ENCODE measurements around the gene BMERB1.
A peak's percentile ranks its signal among the peaks of the same experiment; 100 is the strongest.
"Not testable (repeated sequence)": the region's sequence is repeated elsewhere in the genome, so short reads cannot be mapped to it uniquely, and the experiment has no call there.

BMERB1 gene

DNA sequence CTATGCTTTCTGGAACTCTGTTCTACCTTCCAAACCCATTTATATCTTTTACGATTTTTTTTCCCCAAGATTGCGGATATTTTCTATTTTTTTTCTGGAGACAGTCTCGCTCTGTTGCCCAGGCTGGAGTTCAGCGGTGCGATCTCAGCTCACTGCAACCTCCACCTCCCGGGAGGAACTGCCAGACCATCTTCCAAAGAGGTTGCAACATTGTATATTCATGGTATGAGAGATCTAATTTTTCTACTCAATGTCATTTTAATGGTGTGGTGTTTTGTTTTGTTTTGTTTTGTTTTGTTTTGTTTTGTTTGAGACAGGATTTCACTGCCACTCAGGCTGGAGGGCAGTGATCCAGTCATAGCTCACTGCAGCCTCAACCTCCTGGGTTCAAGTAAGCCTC lies 8.5 kb upstream of the BMERB1 start:
- no peaks in the 10 kb centered on the region for H3K27me3 ChIP-seq
- H3K9ac ChIP-seq, result no peak overlapping the region
- no peaks in the 10 kb centered on the region for H4K20me1 ChIP-seq
- H3K4me2 ChIP-seq, result peak overlapping the region; percentile 14
- TF ChIP-seq Cebpa-rat (IDR thresholded peaks at IDR 0.05), result no peak
- no peak overlapping the region for H3K27ac ChIP-seq
- H3K36me3 ChIP-seq, result no peaks in the 10 kb centered on the region
- no peaks in the 10 kb centered on the region for H3K9me3 ChIP-seq
- peaks cover 10% of the 10 kb centered on the region for H3K4me1 ChIP-seq
- no peak overlapping the region for H3K4me3 ChIP-seq

DNA sequence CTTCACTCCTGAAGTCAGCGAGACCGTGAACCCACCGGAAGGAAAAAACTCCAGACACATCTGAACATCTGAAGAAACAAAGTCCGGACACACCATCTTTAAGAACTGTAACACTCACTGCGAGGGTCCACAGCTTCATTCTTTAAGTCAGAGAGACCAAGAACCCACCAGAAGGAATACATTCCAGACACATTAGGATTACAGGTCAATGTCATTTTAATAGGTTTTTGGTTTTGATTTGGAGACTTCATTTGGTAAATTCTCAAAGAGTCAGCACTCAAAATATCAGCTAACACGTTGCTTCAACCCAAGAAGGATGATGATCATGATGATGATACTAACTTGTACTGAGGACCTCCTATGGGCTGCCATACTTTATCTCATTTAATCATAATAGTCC lies 7.6 kb upstream of the BMERB1 start:
- Histone ChIP-seq H3K36me3 (no peaks in the 10 kb centered on the region), H3K4me2 (no peak overlapping the region), H3K9me3 (no peaks in the 10 kb centered on the region), H3K4me3 (no peak overlapping the region), H3K27ac (no peak overlapping the region), H4K20me1 (no peaks in the 10 kb centered on the region), H3K9ac (no peak overlapping the region), H3K27me3 (no peaks in the 10 kb centered on the region), H3K4me1 (peaks cover 10% of the 10 kb centered on the region)
- TF ChIP-seq Cebpa-rat (IDR thresholded peaks at IDR 0.05), result no peak

DNA sequence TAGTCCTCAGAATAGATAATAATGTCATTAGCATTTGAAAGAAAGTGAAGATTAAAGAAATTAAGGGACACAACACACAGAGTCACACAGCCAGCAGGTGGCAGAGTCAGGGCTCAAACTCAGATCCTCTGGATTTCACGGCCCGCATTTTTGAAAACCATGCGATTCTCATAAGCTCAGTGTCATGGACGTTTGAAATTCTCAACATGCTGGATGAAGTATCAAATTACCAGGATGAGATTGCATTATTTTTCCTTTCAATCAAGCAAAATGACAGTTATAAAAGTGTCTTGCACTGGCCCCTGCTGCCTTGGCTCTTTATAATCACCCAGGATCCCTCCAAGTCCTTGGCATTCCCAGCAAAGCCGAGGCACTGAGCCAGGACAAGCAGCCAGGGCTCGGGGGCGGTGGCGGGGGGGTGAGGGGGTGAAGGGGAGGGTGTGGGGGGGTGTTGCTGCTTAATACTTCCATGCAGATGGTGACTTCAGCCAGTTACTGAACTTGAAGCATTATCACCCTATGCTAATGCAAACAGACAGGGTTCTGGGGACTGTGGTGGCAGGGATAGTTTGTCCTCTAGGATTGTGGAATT lies 6.6 kb upstream of the BMERB1 start:
- TF ChIP-seq Cebpa-rat (IDR thresholded peaks at IDR 0.05), result no peak
- Histone ChIP-seq H3K27me3 (peaks cover 2% of the 10 kb centered on the region; the same call in 1 of the 2 replicates), H3K4me1 (peaks cover 10% of the 10 kb centered on the region), H3K27ac (no peak overlapping the region), H3K4me2 (no peak overlapping the region), H3K9ac (no peak overlapping the region), H3K9me3 (no peaks in the 10 kb centered on the region), H3K36me3 (no peaks in the 10 kb centered on the region), H3K4me3 (no peak overlapping the region), H4K20me1 (no peaks in the 10 kb centered on the region)

DNA sequence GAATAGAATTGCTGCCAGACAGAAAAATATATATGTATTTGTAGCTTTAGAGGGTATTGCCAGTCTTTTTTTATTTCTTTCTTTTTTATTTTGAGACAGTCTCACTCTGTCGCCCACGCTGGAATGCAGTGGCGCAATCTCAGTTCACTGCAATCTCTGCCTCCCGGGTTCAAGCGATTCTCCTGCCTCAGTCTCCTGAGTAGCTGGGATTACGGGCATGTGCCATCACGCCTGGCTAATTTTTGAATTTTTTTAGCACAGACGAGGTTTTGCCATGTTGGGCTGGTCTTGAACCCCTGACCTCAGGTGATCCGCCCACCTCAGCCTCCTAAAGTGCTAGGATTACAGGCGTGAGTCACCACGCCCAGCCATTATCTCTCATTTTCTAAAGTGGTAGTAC lies 3.5 kb upstream of the BMERB1 start:
- not testable (repeated sequence) for H3K4me1 ChIP-seq, H3K9me3 ChIP-seq, H3K27ac ChIP-seq, H3K4me2 ChIP-seq, H3K36me3 ChIP-seq, H3K9ac ChIP-seq, H3K4me3 ChIP-seq
- Histone ChIP-seq H3K27me3 (peaks cover 34% of the 10 kb centered on the region), H4K20me1 (peaks cover 11% of the 10 kb centered on the region)

DNA sequence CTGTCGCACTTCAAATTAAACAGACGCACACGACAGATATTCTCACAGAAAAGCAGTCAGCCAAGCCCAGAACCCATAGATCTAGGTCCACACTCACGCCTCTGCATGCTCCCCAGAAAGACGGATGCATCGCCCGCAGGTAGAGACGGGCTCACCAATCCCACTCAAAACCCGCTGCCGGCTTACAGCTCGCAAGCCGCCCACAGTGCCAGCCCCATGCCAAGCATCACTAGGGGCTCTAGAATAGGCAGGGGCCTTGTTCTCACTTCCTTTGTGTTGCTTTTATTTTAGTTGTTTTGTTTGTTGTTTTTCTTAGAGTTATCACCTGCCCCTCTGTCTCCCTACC lies 336 bp upstream of the BMERB1 start:
- H3K9ac ChIP-seq, result no peak overlapping the region
- H3K27ac ChIP-seq, result no peak overlapping the region
- no peaks in the 10 kb centered on the region for H3K9me3 ChIP-seq
- H3K4me2 ChIP-seq, result peak overlapping the region; percentile 76
- H3K36me3 ChIP-seq, result no peaks in the 10 kb centered on the region
- H4K20me1 ChIP-seq, result peaks cover 12% of the 10 kb centered on the region
- H3K27me3 ChIP-seq, result peaks cover 46% of the 10 kb centered on the region
- peaks cover 4% of the 10 kb centered on the region; the same call in 1 of the 2 replicates for H3K4me1 ChIP-seq
- no peak for TF ChIP-seq Cebpa-rat (IDR thresholded peaks at IDR 0.05)
- H3K4me3 ChIP-seq, result peak overlapping the region; percentile 65

DNA sequence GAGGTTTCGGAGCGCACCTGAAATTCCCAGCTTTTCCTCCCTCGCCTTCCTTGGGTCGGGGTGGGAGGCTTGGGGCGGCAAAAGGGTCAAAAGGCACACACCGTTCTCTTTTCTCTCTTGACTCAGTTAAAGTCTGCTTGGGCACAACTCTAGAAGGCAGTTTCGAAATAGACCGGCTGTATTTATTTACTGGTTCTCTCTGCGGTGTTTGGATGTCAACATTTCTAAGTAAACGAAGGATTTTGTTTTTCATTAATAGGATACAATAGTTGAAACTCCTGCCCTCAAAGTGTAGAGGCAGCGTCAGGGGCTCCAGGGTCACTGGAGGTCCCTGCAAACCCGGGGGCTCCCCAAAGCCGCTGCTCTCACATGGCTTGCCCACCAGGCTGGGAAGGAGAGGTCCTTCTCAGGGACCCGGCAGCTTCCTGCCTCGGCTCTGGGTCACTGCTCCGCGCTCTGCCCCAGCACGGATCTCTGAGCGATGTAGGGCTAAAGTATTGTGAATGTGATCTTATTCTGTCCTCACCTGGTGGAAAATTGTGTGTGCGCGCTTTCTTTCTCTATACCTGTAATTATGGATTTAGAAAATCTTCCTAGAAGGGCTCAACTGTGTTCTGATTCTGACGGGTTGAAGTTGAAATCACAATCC lies 952 bp downstream of the BMERB1 start:
- Histone ChIP-seq H3K4me2 (peak overlapping the region; percentile 76), H3K9ac (no peak overlapping the region), H3K27ac (no peak overlapping the region), H3K36me3 (no peaks in the 10 kb centered on the region), H3K9me3 (no peaks in the 10 kb centered on the region), H3K4me1 (peaks cover 4% of the 10 kb centered on the region; the same call in 1 of the 2 replicates), H3K4me3 (peak overlapping the region; percentile 65), H4K20me1 (peaks cover 12% of the 10 kb centered on the region), H3K27me3 (peaks cover 46% of the 10 kb centered on the region)
- TF ChIP-seq Cebpa-rat (IDR thresholded peaks at IDR 0.05), result no peak

DNA sequence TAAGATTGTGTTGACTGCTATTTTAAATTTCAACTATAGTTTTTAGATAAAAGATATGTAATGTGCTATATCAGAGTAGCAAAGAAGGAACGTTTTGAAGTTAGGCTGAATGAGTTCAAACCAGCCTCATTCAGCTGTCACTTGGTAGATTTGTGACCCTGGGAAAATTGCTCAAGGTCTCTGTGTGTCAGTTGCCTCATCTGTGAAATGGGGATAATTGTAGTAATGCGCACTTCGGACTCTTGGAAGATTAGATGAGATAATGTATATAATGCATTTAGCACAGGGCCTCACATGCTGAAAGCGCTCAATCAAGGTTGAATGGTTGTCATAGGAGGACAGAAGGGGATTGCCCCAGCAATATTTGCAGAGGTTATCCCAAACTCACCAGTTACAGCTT lies 4.7 kb downstream of the BMERB1 start:
- Histone ChIP-seq H3K27me3 (peaks cover 30% of the 10 kb centered on the region), H3K36me3 (no peaks in the 10 kb centered on the region), H4K20me1 (peaks cover 12% of the 10 kb centered on the region), H3K9me3 (no peaks in the 10 kb centered on the region), H3K4me2 (no peak overlapping the region), H3K4me3 (no peak overlapping the region), H3K4me1 (peaks cover 4% of the 10 kb centered on the region; the same call in 1 of the 2 replicates), H3K9ac (no peak overlapping the region), H3K27ac (no peak overlapping the region)
- TF ChIP-seq Cebpa-rat (IDR thresholded peaks at IDR 0.05), result no peak

DNA sequence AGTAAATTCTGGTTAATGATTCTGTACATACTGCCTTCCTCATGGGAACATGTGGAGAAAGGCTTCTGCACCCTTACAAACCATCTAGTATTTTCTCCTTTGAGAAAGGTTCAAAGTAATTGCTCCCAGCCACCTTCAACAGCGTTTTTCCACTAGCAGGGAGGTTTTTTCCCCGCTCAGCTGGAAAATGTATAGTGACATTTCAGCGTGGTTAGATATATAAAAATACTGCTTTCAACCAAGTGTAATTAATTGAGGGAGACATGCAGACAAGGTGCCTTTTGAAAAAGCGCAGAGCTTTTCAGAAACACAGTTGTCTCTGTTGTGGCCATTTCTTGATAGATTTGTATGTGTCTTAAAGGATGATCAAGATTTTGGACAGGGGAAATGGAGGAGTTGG lies 5.1 kb downstream of the BMERB1 start:
- no peaks in the 10 kb centered on the region for H3K9me3 ChIP-seq
- TF ChIP-seq Cebpa-rat (IDR thresholded peaks at IDR 0.05), result no peak
- H4K20me1 ChIP-seq, result peaks cover 12% of the 10 kb centered on the region
- H3K27me3 ChIP-seq, result peaks cover 26% of the 10 kb centered on the region
- H3K4me3 ChIP-seq, result no peak overlapping the region
- H3K4me1 ChIP-seq, result peaks cover 4% of the 10 kb centered on the region; the same call in 1 of the 2 replicates
- H3K27ac ChIP-seq, result no peak overlapping the region
- no peaks in the 10 kb centered on the region for H3K36me3 ChIP-seq
- no peak overlapping the region for H3K9ac ChIP-seq
- H3K4me2 ChIP-seq, result no peak overlapping the region

DNA sequence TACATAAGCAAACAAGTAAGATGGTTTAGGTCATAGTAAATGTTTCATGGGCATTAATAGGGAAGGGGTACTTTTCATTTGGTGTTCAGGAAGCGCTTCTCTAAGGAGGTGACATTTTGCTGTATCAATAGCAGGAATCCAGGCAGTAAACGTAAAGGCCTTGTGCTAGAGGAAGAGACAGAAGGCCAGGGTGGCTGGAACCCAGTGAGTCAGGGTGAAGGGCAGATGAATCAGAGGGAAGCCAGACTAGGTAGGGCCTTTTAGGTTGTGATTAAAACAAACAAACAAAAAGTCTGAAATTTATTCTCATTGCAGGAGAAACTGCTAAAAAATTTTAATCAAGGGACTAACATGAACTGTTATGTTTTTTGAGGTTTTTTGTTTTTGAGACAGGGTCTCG lies 6.5 kb downstream of the BMERB1 start:
- Histone ChIP-seq H3K36me3 (no peaks in the 10 kb centered on the region), H4K20me1 (peaks cover 1% of the 10 kb centered on the region), H3K4me2 (no peak overlapping the region), H3K4me3 (no peak overlapping the region), H3K4me1 (no peaks in the 10 kb centered on the region), H3K9ac (no peak overlapping the region), H3K27me3 (peaks cover 13% of the 10 kb centered on the region), H3K27ac (no peak overlapping the region), H3K9me3 (peaks cover 11% of the 10 kb centered on the region)
- TF ChIP-seq Cebpa-rat (IDR thresholded peaks at IDR 0.05), result no peak

DNA sequence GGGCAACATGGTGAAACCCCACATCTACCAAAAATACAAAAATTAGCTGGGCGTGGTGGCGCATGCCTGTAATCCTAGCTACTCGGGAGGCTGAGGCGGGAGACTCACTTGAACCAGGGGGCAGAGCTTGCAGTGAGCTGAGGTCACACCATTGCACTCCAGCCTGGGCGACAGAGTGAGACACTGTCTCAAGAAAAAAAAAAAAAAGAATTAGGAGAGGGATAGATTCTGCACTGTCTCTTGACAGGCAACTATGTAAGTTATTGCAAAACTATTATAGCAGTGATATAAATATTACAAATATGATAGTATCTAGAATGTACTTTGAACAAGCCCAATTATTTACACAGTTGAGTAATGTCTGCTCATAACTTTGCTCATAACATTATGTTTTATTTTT lies 7.8 kb downstream of the BMERB1 start:
- not testable (repeated sequence) for H3K27me3 ChIP-seq, H3K4me3 ChIP-seq, H3K4me2 ChIP-seq, H3K9ac ChIP-seq, H3K36me3 ChIP-seq, H3K4me1 ChIP-seq, H4K20me1 ChIP-seq, H3K27ac ChIP-seq
- peaks cover 13% of the 10 kb centered on the region for H3K9me3 ChIP-seq

DNA sequence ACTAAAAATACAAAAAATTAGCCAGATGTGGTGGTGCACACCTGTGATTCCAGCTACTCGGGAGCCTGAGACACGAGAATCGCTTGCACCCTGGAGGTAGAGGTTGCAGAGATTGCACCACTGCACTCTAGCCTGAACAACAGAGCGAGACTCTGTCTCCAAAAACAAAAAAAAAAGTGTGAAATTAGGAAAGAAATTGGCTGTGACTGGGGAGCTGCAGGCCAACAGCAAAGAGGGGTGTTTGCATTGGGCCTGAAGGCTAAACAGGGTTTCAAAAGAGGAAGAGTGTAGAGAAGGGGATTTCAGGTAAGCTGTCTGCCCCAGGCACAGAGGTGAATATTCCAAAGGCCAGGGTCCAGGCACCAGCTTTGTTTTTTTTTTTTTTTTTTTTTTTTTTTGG lies 9.4 kb downstream of the BMERB1 start:
- Histone ChIP-seq H3K9ac (no peak overlapping the region), H3K4me1 (no peaks in the 10 kb centered on the region), H3K36me3 (no peaks in the 10 kb centered on the region), H3K4me3 (no peak overlapping the region), H3K9me3 (peaks cover 13% of the 10 kb centered on the region), H3K27me3 (no peaks in the 10 kb centered on the region), H3K4me2 (no peak overlapping the region), H3K27ac (no peak overlapping the region), H4K20me1 (no peaks in the 10 kb centered on the region)
- TF ChIP-seq Cebpa-rat (IDR thresholded peaks at IDR 0.05), result no peak
